Smooth muscle cell (in vitro differentiated cells): ENCODE results near the gene TROAP. TPM values are rescaled to one million over a fixed set of nuclear protein-coding genes. Genes with fewer than 3 reads are reported as not detected.

Experiments
- DNase-seq: peaks from one replicate; lab custom pipeline; 2025; ENCODE audit not compliant: unreplicated experiment; lab: John Stamatoyannopoulos, UW
- H2AFZ ChIP-seq: fragments of 200-600 bp; sonication (generic); 2 replicates; pipeline ENCODE4 v1.6.0; 2016; ENCODE audit warnings: antibody characterized with exemption, low read depth, mild to moderate bottlenecking
- H3F3A ChIP-seq: fragments of 200-600 bp; sonication (generic); 2 replicates; pipeline ENCODE4 v1.6.0; 2017; ENCODE audit warnings: antibody characterized with exemption, low read depth
- H3K27ac ChIP-seq: fragments of 200-600 bp; sonication (generic); 2 replicates; pipeline ENCODE4 v1.5.1; 2016; ENCODE audit warnings: low read depth, mild to moderate bottlenecking
- H3K27me3 ChIP-seq: fragments of 200-600 bp; sonication (generic); 2 replicates; pipeline ENCODE4 v1.6.1; 2016; ENCODE audit warnings: low read depth, mild to moderate bottlenecking
- H3K36me3 ChIP-seq: fragments of 200-600 bp; sonication (generic); 2 replicates; pipeline ENCODE4 v1.5.1; 2016; ENCODE audit warnings: low read depth
- H3K4me1 ChIP-seq: fragments of 200-600 bp; sonication (generic); 2 replicates; pipeline ENCODE4 v1.5.1; 2016; ENCODE audit warnings: low read depth
- H3K4me2 ChIP-seq: fragments of 200-600 bp; sonication (generic); 2 replicates; pipeline ENCODE4 v1.6.0; 2016; ENCODE audit warnings: mild to moderate bottlenecking
- H3K4me3 ChIP-seq: fragments of 200-600 bp; sonication (generic); 2 replicates; pipeline ENCODE4 v1.5.1; 2016; ENCODE audit warnings: mild to moderate bottlenecking
- H3K79me2 ChIP-seq: fragments of 200-600 bp; sonication (generic); 2 replicates; pipeline ENCODE4 v1.6.0; 2016; ENCODE audit warnings: low read depth, mild to moderate bottlenecking
- H3K9ac ChIP-seq: fragments of 200-600 bp; sonication (generic); 2 replicates; pipeline ENCODE4 v1.6.0; 2016; ENCODE audit warnings: low read depth
- H3K9me3 ChIP-seq: fragments of 200-600 bp; sonication (generic); replicated peaks from 2 replicates; pipeline ENCODE4 v1.5.1; 2016; ENCODE audit warnings: low read depth
- H4K20me1 ChIP-seq: fragments of 200-600 bp; sonication (generic); 2 replicates; pipeline ENCODE4 v1.6.0; 2016; ENCODE audit warnings: low read depth
- CTCF ChIP-seq: fragments of 200-600 bp; sonication (generic); IDR thresholded peaks from 2 replicates; pipeline ENCODE4 v1.5.1; 2017; ENCODE audit warnings: borderline replicate concordance, mild to moderate bottlenecking, antibody characterized with exemption; ENCODE audit not compliant: insufficient read depth, poor library complexity, severe bottlenecking
- WGBS: methylation state at CpG from one replicate; pipeline ENCODE4 v1.1.7; 2016; ENCODE audit warnings: low lambda C conversion rate; 5-methylcytosine and 5-hydroxymethylcytosine counted together
- polyA plus RNA-seq: library from polyadenylated mRNA; unstranded; fragments of >200 nt; fragmentation: Nextera tagmentation; extraction: Ambion mirVana; gene quantifications from 2 replicates; pipeline ENCODE4 v1.2.1, GENCODE V29; 2016
- total RNA-seq: library from RNA; depleted of rRNA; stranded (reverse); fragments of >200 nt; gene quantifications from 2 replicates; pipeline ENCODE4 v1.2.3, GENCODE V29; 2014

Gene TROAP
- total and polyA plus RNA-seq, 2 experiments from 2014 or later = 3.7 to 8.5 TPM

- no peak overlapping the region for H2AFZ ChIP-seq
- H3K79me2 ChIP-seq = no peaks in the 10 kb centered on the region
- H3K4me3 ChIP-seq = no peak overlapping the region
- no peak overlapping the region for H3K27ac ChIP-seq
- TF ChIP-seq CTCF = no peak
- 44% methylated on average over 6 of the region's 6 CpGs for WGBS
- H3K27me3 ChIP-seq = peaks cover 5% of the 10 kb centered on the region
- no peaks in the 10 kb centered on the region for H3K9me3 ChIP-seq
- H3K4me2 ChIP-seq = no peak overlapping the region
- no peak overlapping the region for H3K9ac ChIP-seq
- no peaks in the 10 kb centered on the region for H3K36me3 ChIP-seq
- H4K20me1 ChIP-seq = no peaks in the 10 kb centered on the region
- no peaks in the 10 kb centered on the region for H3K4me1 ChIP-seq
- H3F3A ChIP-seq = no peaks in the 10 kb centered on the region
- no peak for DNase-seq
These were observed 35.2 kb upstream of the TROAP start for GRCh38 chr12:49287876-49288275.

DNA sequence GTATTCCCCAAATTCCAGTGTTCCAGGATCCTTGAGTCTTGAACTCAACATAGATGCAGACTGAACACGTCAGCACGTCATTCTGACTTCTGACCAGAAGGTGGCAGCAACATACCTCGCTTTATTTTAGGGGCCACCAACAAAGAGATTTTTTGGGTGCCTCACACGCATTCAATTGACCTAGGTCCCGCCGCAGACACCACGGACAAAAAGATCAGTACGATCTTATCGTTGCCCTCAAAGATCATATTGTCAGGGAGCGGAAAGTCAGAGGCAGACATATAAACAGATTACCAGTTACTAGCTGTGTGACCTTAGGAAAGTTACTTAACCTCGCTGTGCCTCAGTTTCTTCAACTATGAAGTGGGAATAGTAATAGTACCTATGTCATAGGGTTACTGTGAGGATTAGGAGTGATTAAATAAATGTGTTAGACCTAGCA, 34.6 kb upstream of the TROAP start:
- no peak overlapping the region for H3K27ac ChIP-seq
- no peak overlapping the region for H2AFZ ChIP-seq
- no peaks in the 10 kb centered on the region for H3K36me3 ChIP-seq
- H3K4me2 ChIP-seq = no peak overlapping the region
- no peak for DNase-seq
- H3K9ac ChIP-seq = no peak overlapping the region
- no peaks in the 10 kb centered on the region for H4K20me1 ChIP-seq
- WGBS = 13% methylated on average over 11 of the region's 11 CpGs
- H3K79me2 ChIP-seq = no peaks in the 10 kb centered on the region
- H3K4me1 ChIP-seq = no peaks in the 10 kb centered on the region
- H3K4me3 ChIP-seq = no peak overlapping the region
- H3F3A ChIP-seq = no peaks in the 10 kb centered on the region
- no peaks in the 10 kb centered on the region for H3K9me3 ChIP-seq
- H3K27me3 ChIP-seq = peaks cover 8% of the 10 kb centered on the region
- TF ChIP-seq CTCF = peak; percentile 74

DNA sequence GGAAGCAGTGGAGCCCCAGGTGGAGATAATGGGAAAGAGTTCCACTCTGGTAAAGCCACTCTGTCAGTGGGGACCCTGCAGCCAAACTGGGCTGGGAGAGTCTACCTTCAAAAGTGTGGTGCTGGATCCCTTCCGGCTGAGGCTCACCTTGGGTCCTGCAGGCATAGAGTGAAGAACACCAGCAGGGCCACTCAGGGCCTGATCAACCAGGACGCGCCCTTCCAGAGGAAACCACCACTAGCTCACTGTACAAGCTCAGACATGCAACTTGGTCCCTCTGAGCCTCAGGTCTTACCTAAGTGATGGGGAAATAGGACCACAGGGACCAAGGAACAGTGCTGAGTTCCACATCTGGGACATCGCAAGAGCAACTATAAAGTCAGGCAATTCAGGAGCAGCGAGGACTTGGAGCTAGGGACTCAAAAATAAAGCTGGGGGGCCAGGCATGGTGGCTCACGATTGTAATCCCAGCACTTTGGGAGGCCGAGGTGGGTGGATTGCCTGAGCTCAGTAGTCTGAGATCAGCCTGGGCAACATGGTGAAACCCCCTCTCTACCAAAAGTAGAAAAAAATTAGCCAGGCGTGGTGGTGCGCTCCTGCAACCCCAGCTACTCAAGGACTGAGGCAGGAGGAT, 34.0 kb upstream of the TROAP start:
- TF ChIP-seq CTCF = no peak
- H3K79me2 ChIP-seq = no peaks in the 10 kb centered on the region
- no peaks in the 10 kb centered on the region for H3K9me3 ChIP-seq
- H3K4me1 ChIP-seq = no peaks in the 10 kb centered on the region
- no peaks in the 10 kb centered on the region for H4K20me1 ChIP-seq
- no peaks in the 10 kb centered on the region for H3K36me3 ChIP-seq
- H2AFZ ChIP-seq = no peak overlapping the region
- DNase-seq = no peak
- H3K27ac ChIP-seq = no peak overlapping the region
- 77% methylated on average over 9 of the region's 9 CpGs for WGBS
- no peak overlapping the region for H3K4me2 ChIP-seq
- H3F3A ChIP-seq = no peaks in the 10 kb centered on the region
- peaks cover 14% of the 10 kb centered on the region for H3K27me3 ChIP-seq
- H3K4me3 ChIP-seq = no peak overlapping the region
- no peak overlapping the region for H3K9ac ChIP-seq

GRCh38 chr12:49292729-49293055, 30.4 kb upstream of the TROAP start:
- H2AFZ ChIP-seq = no peak overlapping the region
- TF ChIP-seq CTCF = no peak
- no peak overlapping the region for H3K9ac ChIP-seq
- no peaks in the 10 kb centered on the region for H3F3A ChIP-seq
- no peaks in the 10 kb centered on the region for H4K20me1 ChIP-seq
- no peak overlapping the region for H3K4me3 ChIP-seq
- no peak for DNase-seq
- no peaks in the 10 kb centered on the region for H3K36me3 ChIP-seq
- WGBS = 69% methylated on average over 7 of the region's 7 CpGs
- no peak overlapping the region for H3K4me2 ChIP-seq
- H3K79me2 ChIP-seq = no peaks in the 10 kb centered on the region
- peaks cover 46% of the 10 kb centered on the region for H3K27me3 ChIP-seq
- no peaks in the 10 kb centered on the region for H3K4me1 ChIP-seq
- no peak overlapping the region for H3K27ac ChIP-seq
- no peaks in the 10 kb centered on the region for H3K9me3 ChIP-seq
